GM21717 (cell line): ENCODE results near the gene CYTH3.
"Not testable (repeated sequence)": the region's sequence is repeated elsewhere in the genome, so short reads cannot be mapped to it uniquely, and the experiment has no call there.

ENCODE experiments used
- ATAC-seq: cut with Tn5 transposase; IDR thresholded peaks from one replicate; pipeline ENCODE4 v1.9.1; 2021; ENCODE audit warnings: mild to moderate bottlenecking, moderate library complexity; ENCODE audit not compliant: unreplicated experiment

The CYTH3 gene

GRCh38 chr7:6154542-6155404 lies 117.7 kb downstream of the CYTH3 start:
- no peak for ATAC-seq

GRCh38 chr7:6153646-6154541 lies 118.5 kb downstream of the CYTH3 start:
- ATAC-seq: no peak

DNA sequence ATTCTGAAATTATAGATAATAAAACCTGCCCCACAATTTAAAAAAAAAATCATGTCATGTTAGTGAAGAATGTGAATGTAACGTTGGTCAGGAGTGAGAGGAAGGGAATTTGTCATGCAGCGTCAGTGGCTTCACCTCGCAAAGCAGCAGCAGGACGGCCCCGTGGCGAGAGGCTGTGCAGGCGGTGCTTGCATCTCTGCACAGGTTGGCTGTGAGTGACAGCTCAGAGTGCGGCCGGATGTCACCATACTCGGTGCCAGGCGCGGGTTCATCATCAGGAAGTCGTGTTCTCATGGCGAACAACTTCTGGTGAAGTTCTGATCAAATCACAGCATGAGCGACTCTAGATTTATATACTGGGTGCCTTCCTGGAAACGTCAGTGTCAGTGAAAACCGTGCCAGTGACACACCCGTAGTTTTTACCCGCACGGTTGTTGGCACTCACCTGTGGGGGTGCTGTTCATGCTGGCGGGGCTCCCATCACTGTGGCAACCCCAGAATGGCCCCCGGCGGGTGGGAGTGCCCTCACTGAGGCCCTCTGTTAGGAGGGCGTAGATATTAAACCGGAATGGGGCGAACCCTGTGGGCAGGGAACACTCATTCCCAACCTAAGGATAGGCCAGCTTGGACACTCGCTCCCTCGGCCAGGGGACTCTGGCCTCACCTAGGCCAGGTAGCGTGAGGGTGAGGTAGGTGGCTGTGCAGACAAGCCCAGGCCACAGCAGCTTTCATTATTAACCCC lies 120.3 kb downstream of the CYTH3 start:
- no peak for ATAC-seq

DNA sequence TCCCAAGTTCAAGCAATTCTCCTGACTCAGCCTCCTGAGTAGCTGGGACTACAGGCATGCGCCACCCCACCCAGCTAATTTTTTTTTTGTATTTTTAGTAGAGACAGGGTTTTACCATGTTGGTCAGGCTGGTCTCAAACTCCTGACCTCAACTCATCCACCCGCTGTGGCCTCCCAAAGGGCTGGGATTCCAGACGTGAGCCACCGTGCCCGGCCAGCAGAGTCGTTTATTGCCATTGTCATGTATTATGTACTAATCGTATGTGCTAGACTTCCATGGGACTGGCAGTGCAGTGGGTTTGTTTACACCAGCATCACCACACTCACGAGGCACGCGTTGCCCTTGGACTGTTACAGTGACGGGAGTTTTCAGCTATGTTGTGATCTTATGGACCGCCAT lies 120.9 kb downstream of the CYTH3 start:
- not testable (repeated sequence) for ATAC-seq

DNA sequence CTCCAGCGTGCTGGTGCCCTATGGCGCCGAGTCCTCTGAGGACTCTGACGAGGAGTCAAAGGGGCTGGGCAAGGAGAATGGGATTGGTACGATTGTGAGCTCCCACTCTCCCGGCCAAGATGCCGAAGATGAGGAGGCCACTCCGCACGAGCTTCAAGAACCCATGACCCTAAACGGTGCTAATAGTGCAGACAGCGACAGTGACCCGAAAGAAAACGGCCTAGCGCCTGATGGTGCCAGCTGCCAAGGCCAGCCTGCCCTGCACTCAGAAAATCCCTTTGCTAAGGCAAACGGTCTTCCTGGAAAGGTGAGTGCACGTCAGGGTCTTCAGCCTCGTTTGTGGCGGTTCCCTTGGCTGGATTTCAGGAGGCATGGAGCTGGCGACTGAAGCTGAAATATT lies 122.4 kb downstream of the CYTH3 start:
- no peak for ATAC-seq

GRCh38 chr7:6148724-6149360 lies 123.6 kb downstream of the CYTH3 start:
- ATAC-seq: no peak

DNA sequence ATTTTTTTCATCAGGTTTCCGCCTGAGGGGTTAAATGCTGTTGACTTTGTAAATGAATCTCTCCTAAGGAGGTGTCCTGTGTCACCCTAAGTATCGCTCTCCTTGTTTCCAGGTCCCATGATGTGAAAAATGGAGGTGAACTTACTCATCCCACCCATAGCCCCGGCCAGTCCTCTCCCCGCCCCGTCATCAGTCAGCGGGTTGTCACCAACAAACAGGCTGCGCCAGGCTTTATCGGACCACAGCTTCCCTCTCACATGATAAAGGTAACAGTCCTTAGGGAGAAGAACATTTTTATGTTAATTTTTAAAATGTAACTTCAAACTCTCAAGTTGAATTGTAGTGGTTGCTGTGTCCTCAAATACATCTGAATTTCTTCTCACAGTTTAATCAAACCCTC lies 124.8 kb downstream of the CYTH3 start:
- no peak for ATAC-seq

- no peak for ATAC-seq
These were observed 125.8 kb downstream of the CYTH3 start for GRCh38 chr7:6146666-6147065.

- ATAC-seq: no peak
These were observed 128.4 kb downstream of the CYTH3 start for GRCh38 chr7:6143997-6144396.

- ATAC-seq: no peak
These were observed 129.5 kb downstream of the CYTH3 start for GRCh38 chr7:6142871-6143380.

DNA sequence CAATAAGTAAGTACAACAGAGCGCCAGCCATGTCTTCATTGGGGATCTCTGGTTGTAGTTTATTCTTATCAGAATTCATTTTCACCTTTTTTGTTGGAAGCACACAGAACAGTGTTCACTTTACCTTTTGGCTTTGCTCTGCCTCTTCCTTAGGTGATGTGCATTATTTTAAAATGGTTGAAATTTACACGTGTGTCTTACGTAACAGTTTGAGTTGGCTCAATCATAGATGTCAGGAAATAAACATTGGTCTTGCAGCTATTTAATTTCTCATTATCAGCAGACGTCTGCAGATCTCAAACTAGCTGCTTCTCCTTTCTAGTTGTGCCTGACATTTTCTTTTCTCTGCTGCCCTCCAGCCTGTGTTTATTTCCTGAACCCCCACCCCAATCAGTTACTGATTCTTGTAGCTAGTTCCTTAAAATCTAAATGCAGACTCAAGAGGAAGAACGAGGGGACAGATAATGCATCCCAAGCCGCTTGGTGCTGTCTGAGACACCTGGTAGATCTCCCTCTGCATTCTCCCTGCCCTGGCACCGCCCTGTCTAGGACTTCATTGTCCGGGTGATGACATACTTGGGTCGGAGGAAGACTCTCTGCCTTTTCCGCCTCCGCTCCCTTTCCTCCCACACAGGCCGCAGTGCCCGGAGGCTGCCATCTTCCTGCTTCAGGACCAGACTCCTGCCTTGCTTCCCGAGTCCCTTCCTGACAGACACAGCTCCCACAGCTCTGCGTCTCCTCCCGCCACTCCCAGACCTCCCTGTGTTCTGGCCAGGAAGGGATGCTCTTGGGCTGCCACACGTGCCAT lies 133.0 kb downstream of the CYTH3 start:
- ATAC-seq: no peak

GRCh38 chr7:6136475-6136874 lies 135.9 kb downstream of the CYTH3 start:
- ATAC-seq: no peak

DNA sequence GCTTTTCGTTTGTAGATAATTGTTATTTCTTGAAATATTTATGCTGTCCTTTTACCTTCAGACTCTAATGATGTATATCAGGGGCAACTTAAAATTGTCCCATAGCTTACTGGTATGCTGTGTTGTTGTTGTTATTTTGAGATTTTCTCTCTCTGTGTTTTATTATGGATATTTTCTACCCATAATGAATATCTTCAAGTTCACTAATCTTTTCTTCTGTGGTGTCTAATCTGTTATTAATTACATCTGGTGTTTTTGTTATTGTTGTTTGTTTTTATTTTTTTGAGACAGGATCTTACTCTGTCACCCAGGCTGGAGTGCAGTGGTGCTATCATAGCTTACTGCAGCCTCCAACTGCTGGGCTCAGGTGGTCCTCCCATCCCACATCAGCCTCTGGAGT lies 139.2 kb downstream of the CYTH3 start:
- no peak for ATAC-seq

GRCh38 chr7:6130007-6130587 lies 142.3 kb downstream of the CYTH3 start:
- ATAC-seq: no peak

- ATAC-seq: no peak
These were observed 144.2 kb downstream of the CYTH3 start for GRCh38 chr7:6128205-6128604.

- no peak for ATAC-seq
These were observed 145.3 kb downstream of the CYTH3 start for GRCh38 chr7:6127110-6127490.

DNA sequence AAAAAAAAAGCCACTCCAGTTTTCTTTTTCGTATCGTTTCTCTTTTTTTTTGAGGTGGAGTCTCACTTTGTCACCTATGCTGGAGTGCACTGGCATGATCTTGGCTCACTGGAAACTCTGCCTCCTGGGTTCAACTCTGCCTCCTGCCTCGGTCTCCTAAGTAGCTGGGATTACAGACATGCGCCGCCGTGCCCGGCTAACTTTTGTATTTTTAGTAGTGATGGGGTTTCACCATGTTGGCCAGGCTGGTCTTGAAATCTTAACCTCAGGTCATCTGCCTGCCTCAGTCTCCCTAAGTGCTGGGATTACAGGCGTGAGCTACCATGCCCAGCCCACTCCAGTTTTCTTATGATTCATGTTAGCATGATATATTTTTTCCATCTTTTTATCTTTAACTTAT lies 148.6 kb downstream of the CYTH3 start:
- no peak for ATAC-seq

- ATAC-seq: no peak
These were observed 151.3 kb downstream of the CYTH3 start for GRCh38 chr7:6121141-6121540.

- ATAC-seq: no peak
These were observed 154.9 kb downstream of the CYTH3 start for GRCh38 chr7:6117533-6117932.
